Mesenteric fat pad (tissue), 1 donor: ENCODE results near the gene GNA12. TPM values are rescaled to one million over a fixed set of nuclear protein-coding genes. Genes with fewer than 3 reads are reported as not detected.
"Not testable (repeated sequence)": the region's sequence is repeated elsewhere in the genome, so short reads cannot be mapped to it uniquely, and the experiment has no call there.

ENCODE experiments used
- DNase-seq: peaks from one replicate; pipeline ENCODE4 v3.0.0-alpha.2; 2020; ENCODE audit warnings: low spot score
- total RNA-seq: library from RNA; stranded (reverse); fragmentation: NEBNext Ultra II Directional; extraction: Animal tissue kit (Norgen Biotek cat#: 25700); gene quantifications from one replicate; pipeline ENCODE4 v1.2.1, GENCODE V29; 2021
- donor health status: DM: yes; HTN: yes; CAD: no.

GNA12 gene
- total RNA-seq, 1 donor from 2014 or later = 70.1 TPM

DNA sequence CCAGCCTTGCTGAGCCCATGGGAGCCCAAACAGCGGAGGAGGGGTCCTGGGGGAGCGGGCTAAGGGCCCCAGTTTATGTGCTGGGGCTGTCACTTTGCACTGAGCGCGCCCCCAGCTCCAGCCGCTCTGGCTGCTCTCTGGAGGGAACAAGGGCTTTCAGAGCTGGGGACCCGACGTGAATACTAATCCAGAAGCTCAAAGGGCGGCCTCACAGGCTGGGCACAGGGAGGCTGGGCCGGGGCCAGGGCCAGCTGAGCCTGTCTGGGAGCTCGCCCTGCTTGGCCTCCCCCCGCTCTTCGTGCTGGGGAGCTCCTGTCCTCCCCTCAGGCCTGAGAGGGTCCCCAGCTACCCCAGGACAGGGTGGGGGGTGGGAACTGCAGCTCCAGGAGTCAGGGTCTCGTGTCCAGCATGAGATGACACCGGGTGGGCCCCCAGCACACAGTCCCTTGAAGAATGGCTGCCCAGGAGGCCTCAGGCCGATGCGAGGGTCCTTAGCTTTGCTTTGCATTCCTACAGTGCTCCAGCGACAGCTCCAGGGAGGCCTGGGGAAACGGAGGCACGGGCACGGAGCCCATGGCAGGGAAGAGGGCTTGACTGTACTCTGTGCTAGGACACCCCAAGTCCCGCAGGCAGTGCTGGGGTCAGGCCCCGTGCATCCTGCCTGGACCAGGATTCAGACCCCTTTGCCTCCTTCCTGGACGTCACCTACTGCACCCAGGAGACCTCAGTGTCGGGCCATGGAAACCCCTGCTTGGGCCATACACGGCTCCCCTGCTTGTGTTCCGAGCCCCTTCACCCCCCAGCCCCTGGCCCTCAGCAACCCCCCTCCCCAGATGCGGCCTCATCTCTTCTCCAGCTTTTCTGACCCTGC, 161.9 kb downstream of the GNA12 start:
- DNase-seq = no peak

DNA sequence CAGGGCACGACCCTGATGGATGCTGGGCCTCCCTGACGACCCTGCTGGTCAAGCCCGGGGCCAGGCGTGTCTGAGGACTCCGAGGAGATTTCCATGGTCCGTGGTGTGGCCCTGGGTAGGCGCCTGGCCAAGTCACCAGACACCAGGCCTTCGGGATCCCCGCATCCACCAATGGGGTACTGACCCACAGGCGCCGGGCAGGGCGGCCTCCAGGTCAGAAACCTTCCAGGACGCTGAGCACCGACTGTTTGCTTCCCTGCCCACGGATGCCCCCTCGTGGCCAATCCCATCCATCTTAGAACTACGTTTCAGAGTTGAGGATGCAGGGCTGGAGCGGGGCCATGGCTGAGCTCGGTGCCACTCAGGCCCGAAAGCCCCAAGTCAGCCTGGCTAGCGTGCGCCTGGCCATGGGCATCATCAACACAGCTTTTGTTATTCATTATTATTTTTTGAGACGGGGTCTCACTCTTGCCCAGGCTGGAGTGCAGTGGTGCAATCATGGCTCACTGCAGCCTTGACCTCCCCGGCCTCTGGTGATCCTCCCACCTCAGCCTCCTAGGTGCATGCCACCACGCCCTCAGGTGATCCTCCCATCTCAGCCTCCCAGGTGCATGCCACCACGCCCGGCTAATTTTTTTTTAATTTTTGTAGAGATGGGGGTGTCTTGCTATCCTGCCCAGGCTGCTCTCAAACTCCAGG, 163.2 kb downstream of the GNA12 start:
- peak; percentile 94 for DNase-seq

DNA sequence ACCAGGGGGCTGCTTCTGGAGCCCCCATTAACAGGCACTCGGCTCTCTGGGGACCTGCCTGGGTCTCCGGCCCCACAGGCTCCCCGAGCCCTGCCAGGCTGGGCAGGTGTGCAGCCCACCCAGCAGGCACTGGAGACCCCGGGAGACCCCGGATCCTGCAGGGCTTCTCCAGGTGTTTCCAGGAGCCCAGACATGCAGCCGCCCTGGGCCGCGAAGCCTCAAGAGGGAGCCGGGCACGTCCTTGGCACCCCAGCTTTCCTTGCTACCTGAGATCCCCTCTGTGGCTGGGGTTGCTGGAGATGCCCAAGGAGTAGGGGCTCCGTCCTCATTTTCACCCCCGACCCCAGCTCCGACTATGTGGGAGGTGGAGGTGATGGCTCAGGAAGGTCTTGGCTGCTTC, 163.9 kb downstream of the GNA12 start:
- DNase-seq = no peak

DNA sequence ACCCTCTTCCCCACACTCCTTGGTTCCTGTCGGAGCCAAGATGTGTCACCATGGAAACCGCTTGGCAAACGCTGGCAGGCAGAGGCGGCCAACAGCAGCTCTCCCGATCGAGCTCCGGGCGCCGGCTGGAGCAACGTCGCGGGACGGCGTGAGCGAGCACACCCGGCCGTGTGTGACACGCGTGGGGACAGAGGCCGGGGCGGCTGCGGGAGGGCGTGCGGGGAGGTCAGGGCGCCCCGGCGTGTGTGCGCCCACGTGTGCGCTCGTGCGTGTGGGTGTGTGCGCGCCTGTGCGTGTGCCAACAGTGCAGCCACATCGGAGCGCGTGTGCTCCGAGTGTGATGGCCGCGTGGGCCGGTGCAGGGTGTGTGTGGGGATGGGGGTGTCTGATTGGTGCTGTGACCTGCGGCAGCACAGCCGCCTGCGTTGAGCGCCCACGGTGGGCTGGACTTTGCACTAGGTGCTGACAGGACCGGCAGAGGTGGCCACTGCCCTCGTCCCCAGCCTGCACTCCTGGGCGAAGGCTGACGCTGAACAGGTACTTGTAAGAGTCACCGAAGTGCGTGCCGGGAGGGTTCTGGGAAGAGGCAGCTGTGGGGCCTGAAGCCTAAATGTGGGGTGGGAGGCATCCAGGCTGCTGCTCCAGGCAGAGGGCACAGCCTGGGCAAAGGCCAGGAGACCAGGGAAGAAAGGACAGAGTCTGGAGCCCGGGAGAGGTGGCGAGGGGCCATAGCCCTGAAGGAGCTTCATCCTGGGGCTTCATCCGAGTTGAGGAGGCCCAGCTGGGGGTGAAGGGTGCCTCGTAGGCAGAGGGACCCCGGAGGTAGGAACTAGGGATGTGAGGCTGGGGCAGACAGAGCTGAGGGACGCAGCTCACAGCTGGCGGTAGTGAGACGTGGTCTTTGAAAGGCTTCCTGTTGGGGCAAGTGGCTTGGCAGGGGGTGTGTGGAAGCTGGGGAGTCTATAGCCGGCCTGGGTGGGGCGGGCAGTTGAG, 164.7 kb downstream of the GNA12 start:
- not testable (repeated sequence) for DNase-seq

DNA sequence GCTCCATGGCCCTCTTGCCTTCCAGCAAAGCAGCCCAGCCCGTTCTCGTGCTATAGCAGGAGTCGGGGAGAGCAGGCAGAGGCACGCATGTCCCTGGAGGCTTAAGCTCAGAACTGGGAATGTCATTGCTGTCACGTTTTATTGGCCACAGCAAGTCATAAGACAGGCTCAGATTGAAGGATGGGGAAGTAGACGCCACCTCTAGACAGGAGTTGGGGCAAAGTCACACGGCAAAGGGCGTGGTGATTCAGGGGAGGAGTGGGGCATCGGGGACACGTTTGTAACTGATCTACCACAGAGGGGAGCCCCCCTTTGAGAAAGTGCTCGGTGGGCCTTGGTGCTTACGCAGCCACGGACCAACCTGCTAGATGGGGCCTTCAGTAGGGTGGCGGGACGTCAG, 165.7 kb downstream of the GNA12 start:
- not testable (repeated sequence) for DNase-seq

Other genes starting within 250 kb of the GNA12 start
- gene TTYH3, start 212.3 kb downstream of the GNA12 start, total RNA-seq = 107 TPM
- 0.16 TPM for gene AMZ1, start 156.1 kb downstream of the GNA12 start, total RNA-seq
- 0.42 TPM for gene CARD11, start 199.6 kb upstream of the GNA12 start, total RNA-seq